Ascending aorta (tissue), 2 donors: ENCODE measurements around the gene SGPL1. TPM values are rescaled to one million over a fixed set of nuclear protein-coding genes. Genes with fewer than 3 reads are reported as not detected.

ENCODE experiments used
- DNase-seq, 2 donors: peaks; one replicate each; pipeline ENCODE4 v3.0.0-alpha.2; 2019; ENCODE audit warnings: low spot score in 2 of 2
- H3K27ac ChIP-seq, 2 donors: fragments of 200-600 bp; sonication (generic); one replicate each; pipeline ENCODE4 v1.5.1; 2016 to 2017; ENCODE audit warnings: mild to moderate bottlenecking in 1 of 2
- H3K27me3 ChIP-seq: fragments of 200-600 bp; sonication (generic); one replicate; pipeline ENCODE4 v1.5.1; 2017
- H3K36me3 ChIP-seq, 2 donors: fragments of 200-600 bp; sonication (generic); one replicate each; pipeline ENCODE4 v1.5.1; 2016
- H3K4me1 ChIP-seq, 2 donors: fragments of 200-600 bp; sonication (generic); one replicate each; pipeline ENCODE4 v1.5.1; 2016 to 2017; ENCODE audit warnings: mild to moderate bottlenecking in 1 of 2
- H3K4me3 ChIP-seq, 2 donors: fragments of 200-600 bp; sonication (generic); one replicate each; pipeline ENCODE4 v1.5.1; 2016 to 2017; ENCODE audit warnings: mild to moderate bottlenecking in 1 of 2
- H3K9me3 ChIP-seq, 2 donors: fragments of 200-600 bp; sonication (generic); one replicate each; pipeline ENCODE4 v1.5.1; 2016
- intact Hi-C: fragments of 100-400 bp; cut with DNase I; formaldehyde crosslinking; loops from one replicate; pipeline ENCODE4 v1.15.1; 2023
- total RNA-seq: library from RNA; depleted of rRNA; stranded (reverse); fragments of >200 nt; gene quantifications from one replicate; pipeline ENCODE4 v1.1.0, GENCODE V29; 2016
- TF ChIP-seq, protein P1 (sequence below), 3 experiments: fragments of 200-600 bp in 2 of 3; fragments of 450-650 bp in 1 of 3; sonication (generic) in 2 of 3; IDR thresholded peaks; one replicate each; pipeline ENCODE4 v1.5.1; 2016 to 2019; ENCODE audit warnings: antibody characterized with exemption in 3 of 3, mild to moderate bottlenecking in 1 of 3, moderate library complexity in 1 of 3

Gene SGPL1
- total RNA-seq, 1 donor from 2014 or later = 6.2 TPM

DNA sequence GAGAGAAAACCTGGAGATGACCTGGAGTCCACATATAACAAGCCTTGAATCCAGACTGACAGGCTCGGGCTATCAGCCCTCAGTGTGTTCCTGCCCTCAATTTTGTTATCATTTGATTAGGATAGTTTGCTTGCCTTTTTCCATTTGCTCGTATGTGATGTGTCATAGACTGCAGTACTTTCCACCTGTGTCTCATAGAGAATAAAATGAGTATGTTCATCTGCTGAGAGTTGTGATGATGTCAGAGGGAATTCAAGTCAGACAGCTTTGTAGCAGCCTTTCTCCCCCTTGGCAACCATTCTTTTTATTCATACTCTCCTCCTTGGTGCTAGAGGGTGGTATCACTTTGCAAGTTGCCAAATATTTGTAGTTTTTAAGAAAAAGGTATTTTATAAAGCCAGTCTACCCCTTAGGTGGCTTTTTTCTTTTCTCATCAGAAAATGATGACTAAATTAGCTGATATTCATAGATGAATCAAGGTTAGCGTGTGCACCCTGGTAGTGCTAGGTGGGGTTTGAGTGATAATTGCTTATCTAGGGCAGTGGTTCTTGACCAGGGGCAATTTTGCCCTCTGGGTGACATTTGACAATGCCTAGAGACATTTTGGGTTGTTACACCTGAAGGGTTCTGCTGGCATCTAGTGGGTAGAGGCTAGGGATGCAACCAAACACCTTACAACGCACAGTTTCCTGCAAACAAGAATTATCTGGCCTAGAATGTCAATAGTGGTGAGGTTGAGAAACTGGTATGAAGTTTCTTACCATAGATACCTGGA lies 5.4 kb downstream of the SGPL1 start:
- no peaks in the 10 kb centered on the region for H3K27me3 ChIP-seq
- no peak for DNase-seq
- no peak overlapping the region for H3K27ac ChIP-seq
- H3K9me3 ChIP-seq = no peaks in the 10 kb centered on the region
- H3K36me3 ChIP-seq = peaks cover 0 to 25% of the 10 kb centered on the region in 2 donors
- TF ChIP-seq, protein P1, sequence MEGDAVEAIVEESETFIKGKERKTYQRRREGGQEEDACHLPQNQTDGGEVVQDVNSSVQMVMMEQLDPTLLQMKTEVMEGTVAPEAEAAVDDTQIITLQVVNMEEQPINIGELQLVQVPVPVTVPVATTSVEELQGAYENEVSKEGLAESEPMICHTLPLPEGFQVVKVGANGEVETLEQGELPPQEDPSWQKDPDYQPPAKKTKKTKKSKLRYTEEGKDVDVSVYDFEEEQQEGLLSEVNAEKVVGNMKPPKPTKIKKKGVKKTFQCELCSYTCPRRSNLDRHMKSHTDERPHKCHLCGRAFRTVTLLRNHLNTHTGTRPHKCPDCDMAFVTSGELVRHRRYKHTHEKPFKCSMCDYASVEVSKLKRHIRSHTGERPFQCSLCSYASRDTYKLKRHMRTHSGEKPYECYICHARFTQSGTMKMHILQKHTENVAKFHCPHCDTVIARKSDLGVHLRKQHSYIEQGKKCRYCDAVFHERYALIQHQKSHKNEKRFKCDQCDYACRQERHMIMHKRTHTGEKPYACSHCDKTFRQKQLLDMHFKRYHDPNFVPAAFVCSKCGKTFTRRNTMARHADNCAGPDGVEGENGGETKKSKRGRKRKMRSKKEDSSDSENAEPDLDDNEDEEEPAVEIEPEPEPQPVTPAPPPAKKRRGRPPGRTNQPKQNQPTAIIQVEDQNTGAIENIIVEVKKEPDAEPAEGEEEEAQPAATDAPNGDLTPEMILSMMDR (IDR thresholded peaks at IDR 0.05) = no peak
- no peak overlapping the region for H3K4me3 ChIP-seq
- H3K4me1 ChIP-seq = peaks cover 0 to 5% of the 10 kb centered on the region in 2 donors
- intact Hi-C loops = no loop called here

DNA sequence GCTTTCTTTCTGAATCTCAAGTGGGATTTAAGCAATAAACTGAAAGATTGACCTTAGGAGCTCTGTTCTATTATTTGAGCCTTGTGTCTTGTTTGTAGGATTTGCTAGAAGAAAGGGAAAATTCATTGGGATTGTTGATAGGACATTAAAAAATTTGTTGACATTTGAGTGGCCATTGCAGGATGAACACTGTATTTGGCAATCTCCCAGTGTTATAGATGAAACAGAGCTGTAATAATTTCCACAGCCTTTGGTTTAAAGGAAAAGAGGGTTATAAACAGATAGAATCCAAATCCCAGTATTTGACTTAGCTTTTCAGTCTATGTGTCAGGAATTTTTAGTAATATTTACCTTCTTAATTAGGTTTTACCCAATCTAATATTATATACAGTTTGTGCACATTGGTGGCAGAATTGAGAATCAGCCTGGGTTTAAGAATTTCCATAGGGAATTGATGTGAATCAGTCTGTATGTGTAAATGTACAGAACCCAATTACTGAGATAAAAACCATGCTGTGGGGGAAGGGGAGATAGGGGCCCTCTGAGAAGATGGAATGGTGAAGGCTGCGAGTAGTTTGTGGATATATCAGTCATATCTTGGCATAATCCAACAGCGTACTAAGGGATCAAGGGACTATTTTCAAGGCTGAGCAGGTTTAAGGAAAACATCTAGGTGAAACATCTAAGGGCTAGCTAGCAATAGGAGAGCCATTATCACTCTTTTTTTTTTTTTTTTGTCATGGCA lies 6.5 kb downstream of the SGPL1 start:
- TF ChIP-seq, protein P1 (IDR thresholded peaks at IDR 0.05) = no peak

DNA sequence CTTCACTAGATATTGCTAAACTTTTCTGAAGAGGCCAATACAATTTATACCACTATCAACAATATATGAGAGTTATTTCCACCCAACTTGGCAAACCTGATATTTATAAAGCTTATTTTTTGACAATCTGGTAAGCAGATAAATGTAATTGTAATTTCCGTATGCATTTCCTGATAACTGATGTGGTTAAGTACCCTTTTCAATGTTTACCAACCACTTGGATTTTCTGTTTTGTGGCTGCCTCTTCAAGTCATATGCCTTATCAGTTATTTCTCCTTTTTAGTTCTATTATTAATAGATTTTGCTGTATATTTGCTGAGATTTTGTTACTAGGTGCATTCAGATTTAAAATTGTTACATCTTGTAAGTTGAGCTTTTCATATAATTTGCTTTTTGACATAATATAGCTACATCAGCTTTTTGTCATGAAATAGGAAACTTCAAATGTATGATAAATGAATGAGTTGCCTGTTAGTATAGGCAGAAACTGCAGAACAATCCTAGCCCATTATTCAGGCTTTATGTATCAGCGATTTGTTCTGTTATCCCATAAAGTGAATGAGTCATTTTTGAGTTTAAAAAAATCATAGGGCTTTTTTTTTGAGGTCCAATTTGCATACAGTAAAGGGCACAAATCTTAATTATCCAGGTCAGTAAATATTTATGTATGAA lies 11.5 kb downstream of the SGPL1 start:
- DNase-seq = no peak
- no peak overlapping the region for H3K27ac ChIP-seq
- H3K9me3 ChIP-seq = no peaks in the 10 kb centered on the region
- peaks cover 0 to 5% of the 10 kb centered on the region in 2 donors for H3K36me3 ChIP-seq
- no peak overlapping the region for H3K4me3 ChIP-seq
- TF ChIP-seq, protein P1 (IDR thresholded peaks at IDR 0.05) = no peak
- no peaks in the 10 kb centered on the region for H3K4me1 ChIP-seq
- intact Hi-C loops = no loop called here
- H3K27me3 ChIP-seq = no peaks in the 10 kb centered on the region

More for the DNA sequence above, 6.5 kb downstream of the SGPL1 start:
- H3K4me3 ChIP-seq = no peak overlapping the region
- no peaks in the 10 kb centered on the region for H3K9me3 ChIP-seq
- no peaks in the 10 kb centered on the region for H3K27me3 ChIP-seq
- no peak overlapping the region for H3K27ac ChIP-seq
- DNase-seq = no peak
- peaks cover 0 to 25% of the 10 kb centered on the region in 2 donors for H3K36me3 ChIP-seq
- no peaks in the 10 kb centered on the region for H3K4me1 ChIP-seq
- intact Hi-C loops = no loop called here

DNA sequence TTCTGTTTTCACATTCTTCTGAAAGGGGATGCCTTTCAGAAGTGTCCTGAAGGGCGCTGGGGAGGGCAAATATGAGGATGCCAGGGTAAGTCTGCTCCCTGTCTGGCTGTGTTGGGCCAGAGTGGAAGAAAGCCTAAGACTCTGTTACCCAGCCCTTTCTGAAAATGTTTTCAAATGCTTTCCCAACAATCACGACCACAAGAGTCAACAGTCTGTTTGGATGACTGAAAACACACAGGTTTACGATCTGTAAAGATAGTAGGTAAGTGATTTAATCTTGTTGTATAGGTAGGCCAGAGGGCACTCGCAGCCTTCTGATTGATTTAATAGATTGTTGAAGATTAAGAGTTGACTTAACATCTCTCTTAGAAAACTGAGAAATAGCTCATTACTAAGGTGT lies 13.2 kb downstream of the SGPL1 start:
- no peaks in the 10 kb centered on the region for H3K27me3 ChIP-seq
- H3K36me3 ChIP-seq = peaks cover 0 to 5% of the 10 kb centered on the region in 2 donors
- DNase-seq = no peak
- no peak overlapping the region for H3K4me3 ChIP-seq
- no peaks in the 10 kb centered on the region for H3K9me3 ChIP-seq
- TF ChIP-seq, protein P1 (IDR thresholded peaks at IDR 0.05) = no peak
- H3K27ac ChIP-seq = no peak overlapping the region
- intact Hi-C loops = no loop called here
- no peaks in the 10 kb centered on the region for H3K4me1 ChIP-seq

DNA sequence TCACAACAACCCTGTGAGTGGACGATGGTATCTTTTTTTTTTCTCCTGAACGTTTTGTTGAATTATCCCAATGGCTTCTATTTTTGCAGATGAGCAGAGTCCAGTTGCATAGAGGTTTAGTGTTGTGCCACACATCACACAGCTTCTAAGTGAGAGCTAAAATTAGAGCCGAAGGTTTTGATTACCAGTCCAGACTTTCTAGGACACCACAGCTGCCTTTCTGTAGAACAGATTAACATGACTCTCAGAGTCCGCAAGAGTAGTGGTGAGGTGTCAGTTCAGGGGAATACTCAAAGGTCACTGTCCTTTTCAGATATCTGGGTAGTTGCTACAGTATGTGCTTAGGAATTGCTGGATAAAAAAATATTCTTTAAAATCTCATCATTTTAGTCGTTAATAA lies 13.8 kb downstream of the SGPL1 start:
- no peak for DNase-seq
- TF ChIP-seq, protein P1 (IDR thresholded peaks at IDR 0.05) = no peak
- H3K4me1 ChIP-seq = no peaks in the 10 kb centered on the region
- no peaks in the 10 kb centered on the region for H3K9me3 ChIP-seq
- peaks cover 0 to 5% of the 10 kb centered on the region in 2 donors for H3K36me3 ChIP-seq
- H3K4me3 ChIP-seq = no peak overlapping the region
- H3K27me3 ChIP-seq = no peaks in the 10 kb centered on the region
- intact Hi-C loops = no loop called here
- H3K27ac ChIP-seq = no peak overlapping the region
